NCI-H1436 (cell line): ENCODE results near the gene GPR152.

Experiments
- DNase-seq: peaks from one replicate; lab custom pipeline; 2025; lab: John Stamatoyannopoulos, UW

The GPR152 gene

GRCh38 chr11:67440229-67441097 is 12.1 kb downstream of the GPR152 start:
- no peak for DNase-seq

GRCh38 chr11:67439321-67440228 is 13.0 kb downstream of the GPR152 start:
- DNase-seq, result no peak

GRCh38 chr11:67438158-67438902 is 14.2 kb downstream of the GPR152 start:
- DNase-seq, result no peak

GRCh38 chr11:67437809-67438157 is 14.7 kb downstream of the GPR152 start:
- no peak for DNase-seq

- DNase-seq, result no peak
These were observed 15.3 kb downstream of the GPR152 start, which contains the start of gene PTPRCAP for GRCh38 chr11:67437082-67437808. Gene PTPRCAP, minus strand, starts transcription at chr11:67437682. Its CDS starts 63 bp downstream, at chr11:67437619.

- no peak for DNase-seq
These were observed 16.0 kb downstream of the GPR152 start for GRCh38 chr11:67436459-67437081.

- no peak for DNase-seq
These were observed 16.6 kb downstream of the GPR152 start for GRCh38 chr11:67435727-67436458.

GRCh38 chr11:67435031-67435726 is 17.4 kb downstream of the GPR152 start:
- no peak for DNase-seq

- DNase-seq, result no peak
These were observed 18.1 kb downstream of the GPR152 start for GRCh38 chr11:67434395-67434881.

- DNase-seq, result no peak
These were observed 18.8 kb downstream of the GPR152 start for GRCh38 chr11:67433536-67434394.

GRCh38 chr11:67432655-67433349 is 19.7 kb downstream of the GPR152 start:
- no peak for DNase-seq

GRCh38 chr11:67431346-67432249 is 20.9 kb downstream of the GPR152 start:
- no peak for DNase-seq

GRCh38 chr11:67429722-67430121 is 22.8 kb downstream of the GPR152 start:
- no peak for DNase-seq

- no peak for DNase-seq
These were observed 23.4 kb downstream of the GPR152 start for GRCh38 chr11:67429038-67429668.

- DNase-seq, result peak; percentile 98
These were observed 24.2 kb downstream of the GPR152 start, which contains the start of gene RPS6KB2 for GRCh38 chr11:67428052-67429001. Gene RPS6KB2, plus strand, starts transcription at chr11:67428494. Its CDS starts 52 bp downstream, at chr11:67428546.
